CD14-positive monocyte (primary cell): Measurements from ENCODE around the gene TGFBR3. TPM values are rescaled to one million over a fixed set of nuclear protein-coding genes. Genes with fewer than 3 reads are reported as not detected.
"Not testable (repeated sequence)": the region's sequence is repeated elsewhere in the genome, so short reads cannot be mapped to it uniquely, and the experiment has no call there.

ENCODE experiments used
- DNase-seq, 3 donors: peaks; one replicate each; pipeline ENCODE4 v3.0.0-alpha.2; 2011 to 2022
- H2AFZ ChIP-seq: 2 replicates; pipeline ENCODE4 v1.6.0; 2012; ENCODE audit warnings: mild to moderate bottlenecking, low read depth, low read length, inconsistent platforms; ENCODE audit not compliant: insufficient read depth, poor library complexity, severe bottlenecking
- H3K27ac ChIP-seq, 2 donors: 1 replicate in 1 of 2; 2 replicates in 1 of 2; pipeline ENCODE4 v1.5.1; 2012 to 2013; ENCODE audit warnings: low read length in 2 of 2, control low read depth in 1 of 2, inconsistent platforms in 1 of 2, low read depth in 1 of 2, mild to moderate bottlenecking in 1 of 2
- H3K27me3 ChIP-seq, 2 donors: one replicate each; pipeline versions ENCODE4 v1.6.0 to v1.6.1; 2011 to 2013; ENCODE audit warnings: low read length in 2 of 2; ENCODE audit not compliant: control insufficient read depth in 2 of 2, insufficient read depth in 2 of 2
- H3K36me3 ChIP-seq, 2 donors: replicated peaks in 1 of 2; 1 replicate in 1 of 2; 2 replicates in 1 of 2; pipeline versions ENCODE4 v1.5.1 to v1.6.1; 2012 to 2013; ENCODE audit warnings: low read length in 2 of 2, control low read depth in 1 of 2, inconsistent platforms in 1 of 2, mild to moderate bottlenecking in 1 of 2; ENCODE audit not compliant: insufficient read depth in 2 of 2, control insufficient read depth in 1 of 2
- H3K4me1 ChIP-seq, 2 donors: 1 replicate in 1 of 2; 2 replicates in 1 of 2; pipeline versions ENCODE4 v1.5.1 to v1.6.1; 2012 to 2013; ENCODE audit warnings: low read length in 2 of 2, control low read depth in 1 of 2, inconsistent platforms in 1 of 2, mild to moderate bottlenecking in 1 of 2, moderate library complexity in 1 of 2; ENCODE audit not compliant: insufficient read depth in 2 of 2, control insufficient read depth in 1 of 2
- H3K4me2 ChIP-seq: replicated peaks from 2 replicates; pipeline ENCODE3; 2012; ENCODE audit warnings: low read length, moderate library complexity, mild to moderate bottlenecking; ENCODE audit not compliant: poor library complexity, severe bottlenecking; ENCODE audit errors: extremely low read depth
- H3K4me3 ChIP-seq, 3 experiments: fragments of 200-600 bp in 1 of 3; sonication (generic) in 1 of 3; replicated peaks in 1 of 3; 1 replicate in 2 of 3; 2 replicates in 1 of 3; pipeline ENCODE4 v1.5.1; 2011 to 2013; ENCODE audit warnings: low read length in 3 of 3, mild to moderate bottlenecking in 3 of 3, control low read depth in 2 of 3, low read depth in 2 of 3, inconsistent platforms in 1 of 3, moderate library complexity in 1 of 3
- H3K79me2 ChIP-seq: 2 replicates; pipeline ENCODE4 v1.6.0; 2012; ENCODE audit warnings: mild to moderate bottlenecking, control low read depth, inconsistent platforms, low read length, moderate library complexity; ENCODE audit not compliant: insufficient read depth
- H3K9ac ChIP-seq: 2 replicates; pipeline ENCODE4 v1.6.0; 2017; ENCODE audit warnings: low read length, mild to moderate bottlenecking; ENCODE audit not compliant: insufficient read depth, poor library complexity, severe bottlenecking
- H3K9me3 ChIP-seq, 2 donors: replicated peaks in 1 of 2; 1 replicate in 1 of 2; 2 replicates in 1 of 2; pipeline versions ENCODE4 v1.5.1 to v1.6.1; 2012 to 2013; ENCODE audit warnings: low read length in 2 of 2, control low read depth in 1 of 2; ENCODE audit not compliant: control insufficient read depth in 1 of 2, insufficient read depth in 1 of 2
- H4K20me1 ChIP-seq: 2 replicates; pipeline ENCODE4 v1.6.0; 2012; ENCODE audit warnings: mild to moderate bottlenecking, low read length, control low read depth, moderate library complexity; ENCODE audit not compliant: insufficient read depth
- H3K27ac Mint-ChIP-seq, 7 donors: one replicate each; pipeline ENCODE4 v1.8.0; 2020; ENCODE audit warnings: mild to moderate bottlenecking in 7 of 7, mixed read lengths in 7 of 7, moderate library complexity in 6 of 7, inconsistent platforms in 2 of 7
- H3K27me3 Mint-ChIP-seq, 3 donors: one replicate each; pipeline ENCODE4 v1.8.0; 2021 to 2022; ENCODE audit warnings: low read depth in 3 of 3, mild to moderate bottlenecking in 3 of 3, mixed read lengths in 3 of 3, moderate library complexity in 3 of 3, inconsistent platforms in 1 of 3
- H3K36me3 Mint-ChIP-seq, 2 donors: one replicate each; pipeline ENCODE4 v1.8.0; 2020; ENCODE audit warnings: mixed read lengths in 2 of 2, inconsistent platforms in 1 of 2, mild to moderate bottlenecking in 1 of 2
- H3K4me1 Mint-ChIP-seq: one replicate; pipeline ENCODE4 v1.8.0; 2020; ENCODE audit warnings: mild to moderate bottlenecking, mixed read lengths
- H3K4me3 Mint-ChIP-seq, 2 donors: one replicate each; pipeline ENCODE4 v1.8.0; 2020; ENCODE audit warnings: mild to moderate bottlenecking in 2 of 2, mixed read lengths in 2 of 2, moderate library complexity in 1 of 2
- H3K9me3 Mint-ChIP-seq, 7 donors: one replicate each; pipeline ENCODE4 v1.8.0; 2020 to 2022; ENCODE audit warnings: mixed read lengths in 7 of 7, mild to moderate bottlenecking in 6 of 7, moderate library complexity in 6 of 7, inconsistent platforms in 2 of 7
- CTCF ChIP-seq: fragments of 200-600 bp; IDR thresholded peaks from one replicate; pipeline ENCODE4 v1.8.0; 2022; ENCODE audit warnings: antibody characterized with exemption, mild to moderate bottlenecking
- WGBS: methylation state at CpG from one replicate; pipeline ENCODE4 v1.1.5; 2013; ENCODE audit warnings: missing lambda C conversion rate; ENCODE audit not compliant: insufficient coverage; 5-methylcytosine and 5-hydroxymethylcytosine counted together
- intact Hi-C, 2 donors: fragments of 100-400 bp; cut with micrococcal nuclease; formaldehyde crosslinking; loops; one replicate each; pipeline versions ENCODE4 v1.15.0 to v1.15.1; 2023
- polyA plus RNA-seq, 3 donors: library from polyadenylated mRNA; depleted of rRNA in 1 of 3; unstranded in 2 of 3; stranded (reverse) in 1 of 3; fragments of 300-500 nt in 2 of 3; fragments of >200 nt in 1 of 3; fragmentation: Illumina TruSeq in 2 of 3; gene quantifications; 1 replicate in 2 of 3; 2 replicates in 1 of 3; pipeline ENCODE4 v1.2.3, GENCODE V29; 2012 to 2021

Gene TGFBR3
- polyA plus RNA-seq, 3 donors = 0.09 to 0.28 (median 0.20) TPM

GRCh38 chr1:91854852-91855534, 31.0 kb downstream of the TGFBR3 start:
- WGBS = 67% methylated on average over 1 of the region's 3 CpGs

DNA sequence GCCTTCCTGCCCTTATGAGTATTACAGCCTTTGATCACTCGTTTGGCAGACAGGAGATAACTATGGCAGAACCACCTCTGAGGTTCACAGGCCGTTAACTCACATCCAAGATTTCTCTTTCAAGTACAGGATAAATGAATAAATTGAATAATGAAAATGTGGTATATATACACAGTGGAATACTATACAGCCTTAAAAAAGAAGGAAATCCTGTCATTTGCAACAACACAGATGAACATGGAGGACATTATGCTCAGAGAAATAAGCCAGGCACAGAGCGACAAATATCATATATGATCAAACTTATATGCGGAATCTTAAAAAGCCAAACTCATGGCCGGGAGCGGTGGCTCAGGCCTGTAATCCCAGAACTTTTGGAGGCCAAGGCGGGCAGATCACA, 32.6 kb downstream of the TGFBR3 start:
- no peaks in the 10 kb centered on the region for H3K36me3 ChIP-seq
- no peak for DNase-seq
- H2AFZ ChIP-seq = no peak overlapping the region
- no peaks in the 10 kb centered on the region for H3K36me3 Mint-ChIP-seq
- no peak overlapping the region for H3K4me2 ChIP-seq
- peaks cover 0 to 6% (median 2%) of the 10 kb centered on the region in 7 donors for H3K9me3 Mint-ChIP-seq
- intact Hi-C loops = no loop called here
- no peak overlapping the region for H3K4me3 Mint-ChIP-seq
- no peak overlapping the region for H3K27ac Mint-ChIP-seq
- no peaks in the 10 kb centered on the region for H3K27me3 ChIP-seq
- H3K27me3 Mint-ChIP-seq = peaks cover 0 to 2% (median 1%) of the 10 kb centered on the region in 3 donors
- no peak for TF ChIP-seq CTCF
- no peaks in the 10 kb centered on the region for H3K9me3 ChIP-seq
- H3K4me1 Mint-ChIP-seq = no peaks in the 10 kb centered on the region
- H3K4me3 ChIP-seq = no peak overlapping the region
- no peaks in the 10 kb centered on the region for H3K4me1 ChIP-seq
- no peaks in the 10 kb centered on the region for H4K20me1 ChIP-seq
- H3K27ac ChIP-seq = no peak overlapping the region
- no peak overlapping the region for H3K9ac ChIP-seq
- 98% methylated on average over 5 of the region's 7 CpGs for WGBS
- no peaks in the 10 kb centered on the region for H3K79me2 ChIP-seq

More at GRCh38 chr1:91854852-91855534, 31.0 kb downstream of the TGFBR3 start:
- H3K4me1 ChIP-seq = no peaks in the 10 kb centered on the region
- H3K4me3 Mint-ChIP-seq = no peak overlapping the region
- DNase-seq = no peak
- intact Hi-C loops = no loop called here
- H2AFZ ChIP-seq = no peak overlapping the region
- H3K79me2 ChIP-seq = no peaks in the 10 kb centered on the region
- no peak overlapping the region for H3K27ac Mint-ChIP-seq
- H3K27me3 ChIP-seq = no peaks in the 10 kb centered on the region
- no peak for TF ChIP-seq CTCF
- no peaks in the 10 kb centered on the region for H4K20me1 ChIP-seq
- no peak overlapping the region for H3K9ac ChIP-seq
- no peaks in the 10 kb centered on the region for H3K9me3 ChIP-seq
- H3K4me1 Mint-ChIP-seq = no peaks in the 10 kb centered on the region
- peaks cover 0 to 6% (median 2%) of the 10 kb centered on the region in 7 donors for H3K9me3 Mint-ChIP-seq
- no peaks in the 10 kb centered on the region for H3K36me3 Mint-ChIP-seq
- H3K4me2 ChIP-seq = no peak overlapping the region
- no peak overlapping the region for H3K4me3 ChIP-seq
- no peak overlapping the region for H3K27ac ChIP-seq
- peaks cover 2 to 5% (median 2%) of the 10 kb centered on the region in 3 donors for H3K27me3 Mint-ChIP-seq
- no peaks in the 10 kb centered on the region for H3K36me3 ChIP-seq

DNA sequence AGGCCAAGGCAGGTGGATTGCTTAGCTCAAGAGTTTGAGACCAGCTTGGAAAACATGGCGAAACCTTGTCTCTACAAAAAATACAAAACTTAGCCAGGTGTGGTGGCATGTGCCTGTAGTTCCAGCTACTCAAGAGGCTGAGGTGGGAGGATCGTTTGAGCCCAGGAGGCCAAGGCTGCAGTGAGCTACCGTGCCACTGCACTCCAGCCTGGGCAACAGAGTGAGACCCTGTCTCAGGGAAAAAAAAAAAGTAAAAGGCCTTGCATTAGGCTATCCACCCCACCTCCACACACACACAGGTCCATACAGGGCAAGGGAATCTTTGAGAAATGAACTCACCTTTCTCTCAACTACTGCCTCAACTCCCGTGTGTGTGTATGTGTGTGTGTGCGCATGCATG, 33.9 kb downstream of the TGFBR3 start:
- intact Hi-C loops, H3K27me3 ChIP-seq, H3K9ac ChIP-seq, H3K27ac ChIP-seq, H2AFZ ChIP-seq, H3K9me3 Mint-ChIP-seq, H3K9me3 ChIP-seq, H3K4me2 ChIP-seq, H3K79me2 ChIP-seq, H3K27ac Mint-ChIP-seq, H3K36me3 ChIP-seq, H3K27me3 Mint-ChIP-seq, DNase-seq, H3K4me1 Mint-ChIP-seq, H3K4me3 ChIP-seq, H3K4me1 ChIP-seq, H3K36me3 Mint-ChIP-seq, H4K20me1 ChIP-seq, H3K4me3 Mint-ChIP-seq: not testable (repeated sequence)
- WGBS = 100% methylated on average over 1 of the region's 5 CpGs
